Esophagus squamous epithelium (tissue), 4 donors: ENCODE data around the gene ADAM12.

Source experiments
- CTCF ChIP-seq, 6 experiments: fragments of 450-650 bp in 4 of 6; fragments of 200-600 bp in 2 of 6; sonication (generic) in 2 of 6; IDR thresholded peaks; one replicate each; pipeline ENCODE4 v1.5.1; 2016 to 2019; ENCODE audit warnings: antibody characterized with exemption in 6 of 6, mild to moderate bottlenecking in 4 of 6, moderate library complexity in 4 of 6
- POLR2A ChIP-seq, 4 donors: fragments of 450-650 bp; IDR thresholded peaks; one replicate each; pipeline ENCODE4 v1.6.1; 2017; ENCODE audit warnings: antibody characterized with exemption in 4 of 4, mild to moderate bottlenecking in 4 of 4, moderate library complexity in 3 of 4

GRCh38 chr10:126042354-126042753 lies 345.9 kb downstream of the ADAM12 start:
- no peak for TF ChIP-seq CTCF (IDR thresholded peaks at IDR 0.05)
- no peak for TF ChIP-seq POLR2A (IDR thresholded peaks at IDR 0.05)
